Measurements from ENCODE around the gene TOX2.

Gene TOX2

DNA sequence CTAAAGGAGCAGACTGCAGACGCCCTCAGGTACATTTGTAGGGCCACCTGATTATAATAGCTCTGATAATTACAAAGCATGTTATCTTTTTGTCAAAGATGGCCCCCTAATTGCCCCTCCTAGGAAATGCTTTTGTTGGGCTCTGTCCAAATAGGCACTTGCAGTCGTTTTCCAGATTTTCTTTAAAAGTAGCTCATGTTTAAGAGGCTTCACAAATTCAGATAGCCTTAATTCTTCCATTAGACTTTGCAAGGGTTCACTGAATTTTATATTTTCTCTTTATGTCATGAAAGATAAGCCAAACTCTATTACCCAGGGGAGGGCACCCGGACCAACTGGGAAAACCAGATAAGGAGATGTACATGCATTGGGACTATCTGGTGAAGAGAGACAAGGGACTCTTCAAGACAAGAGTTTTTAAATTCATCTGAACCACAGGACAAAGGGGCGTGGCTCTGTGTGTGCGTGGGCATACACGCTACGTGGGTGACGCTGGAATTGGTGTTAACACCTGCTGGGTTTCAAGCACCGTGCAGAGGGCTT is 95.6 kb downstream of the TOX2 start:
- no peak for DNase-seq (ENCODE audit: low read depth)
- TF ChIP-seq, protein P1, sequence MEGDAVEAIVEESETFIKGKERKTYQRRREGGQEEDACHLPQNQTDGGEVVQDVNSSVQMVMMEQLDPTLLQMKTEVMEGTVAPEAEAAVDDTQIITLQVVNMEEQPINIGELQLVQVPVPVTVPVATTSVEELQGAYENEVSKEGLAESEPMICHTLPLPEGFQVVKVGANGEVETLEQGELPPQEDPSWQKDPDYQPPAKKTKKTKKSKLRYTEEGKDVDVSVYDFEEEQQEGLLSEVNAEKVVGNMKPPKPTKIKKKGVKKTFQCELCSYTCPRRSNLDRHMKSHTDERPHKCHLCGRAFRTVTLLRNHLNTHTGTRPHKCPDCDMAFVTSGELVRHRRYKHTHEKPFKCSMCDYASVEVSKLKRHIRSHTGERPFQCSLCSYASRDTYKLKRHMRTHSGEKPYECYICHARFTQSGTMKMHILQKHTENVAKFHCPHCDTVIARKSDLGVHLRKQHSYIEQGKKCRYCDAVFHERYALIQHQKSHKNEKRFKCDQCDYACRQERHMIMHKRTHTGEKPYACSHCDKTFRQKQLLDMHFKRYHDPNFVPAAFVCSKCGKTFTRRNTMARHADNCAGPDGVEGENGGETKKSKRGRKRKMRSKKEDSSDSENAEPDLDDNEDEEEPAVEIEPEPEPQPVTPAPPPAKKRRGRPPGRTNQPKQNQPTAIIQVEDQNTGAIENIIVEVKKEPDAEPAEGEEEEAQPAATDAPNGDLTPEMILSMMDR (conservative IDR thresholded peaks at IDR 0.05; ENCODE audit: low read length), result no peak
- no peak overlapping the region for H3K4me3 ChIP-seq (ENCODE audit: low read length)

DNA sequence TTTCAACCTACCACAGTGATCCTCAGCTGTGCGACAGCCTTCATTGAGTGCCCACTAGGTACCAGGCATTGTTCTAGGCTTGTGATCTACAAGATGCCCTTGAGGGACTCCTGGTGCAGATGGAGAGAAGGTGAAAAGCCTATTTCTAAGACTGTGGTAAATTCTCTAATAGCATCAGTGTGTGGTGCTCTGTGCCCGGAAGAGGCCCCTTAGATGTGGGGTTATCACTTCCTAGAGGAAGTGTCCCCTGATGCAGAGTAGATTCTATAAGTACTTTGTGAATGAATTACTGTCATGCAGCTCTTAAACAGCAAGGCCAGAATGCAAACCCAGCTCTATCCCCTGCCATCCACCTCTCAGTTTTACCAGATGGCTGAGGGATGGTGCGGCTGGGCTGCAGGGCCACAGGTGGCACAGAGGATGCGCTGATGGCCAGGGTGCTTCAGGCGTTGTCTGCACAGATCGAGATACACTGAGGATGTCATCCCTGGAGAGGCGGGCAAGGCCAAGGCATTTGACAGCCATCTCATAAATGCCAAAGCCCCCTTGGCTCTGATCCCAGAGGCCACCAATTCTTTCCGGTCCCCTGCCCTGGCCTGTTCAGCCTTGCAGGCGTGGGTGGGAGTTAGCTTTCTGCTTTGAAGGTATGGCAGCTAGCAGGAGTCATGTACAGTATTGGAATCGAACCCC is 96.7 kb downstream of the TOX2 start:
- DNase-seq (ENCODE audit: low read depth), result no peak
- no peak overlapping the region for H3K4me3 ChIP-seq (ENCODE audit: low read length)
- TF ChIP-seq, protein P1 (conservative IDR thresholded peaks at IDR 0.05; ENCODE audit: low read length), result no peak

- TF ChIP-seq, protein P1 (conservative IDR thresholded peaks at IDR 0.05; ENCODE audit: low read length), result no peak
- no peak overlapping the region for H3K4me3 ChIP-seq (ENCODE audit: low read length)
- no peak for DNase-seq (ENCODE audit: low read depth)
Observed at GRCh38 chr20:44012466-44013226, 98.0 kb downstream of the TOX2 start.

GRCh38 chr20:44014807-44015732 is 100.4 kb downstream of the TOX2 start:
- DNase-seq (ENCODE audit: low read depth), result no peak
- TF ChIP-seq, protein P1 (conservative IDR thresholded peaks at IDR 0.05; ENCODE audit: low read length), result no peak
- no peak overlapping the region for H3K4me3 ChIP-seq (ENCODE audit: low read length)

DNA sequence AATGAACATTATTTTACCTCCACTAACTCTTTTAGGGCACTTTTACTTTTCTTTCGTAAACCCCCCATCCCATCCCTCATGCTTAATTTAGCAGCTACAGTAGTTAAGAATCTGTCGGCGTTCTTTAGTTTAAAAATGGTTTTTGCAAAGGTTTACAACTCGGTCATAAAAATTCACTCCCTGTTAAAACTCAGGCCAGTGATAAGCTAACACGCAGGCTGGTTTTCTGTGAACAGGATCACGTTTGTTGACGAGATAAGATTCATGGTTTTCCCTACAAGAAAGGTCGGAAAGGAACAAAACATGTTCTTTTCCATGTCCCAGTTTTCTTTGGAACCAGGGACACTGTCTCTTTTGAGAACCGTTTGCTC is 101.1 kb downstream of the TOX2 start:
- TF ChIP-seq, protein P1 (conservative IDR thresholded peaks at IDR 0.05; ENCODE audit: low read length), result no peak
- no peak for DNase-seq (ENCODE audit: low read depth)
- H3K4me3 ChIP-seq (ENCODE audit: low read length), result no peak overlapping the region

DNA sequence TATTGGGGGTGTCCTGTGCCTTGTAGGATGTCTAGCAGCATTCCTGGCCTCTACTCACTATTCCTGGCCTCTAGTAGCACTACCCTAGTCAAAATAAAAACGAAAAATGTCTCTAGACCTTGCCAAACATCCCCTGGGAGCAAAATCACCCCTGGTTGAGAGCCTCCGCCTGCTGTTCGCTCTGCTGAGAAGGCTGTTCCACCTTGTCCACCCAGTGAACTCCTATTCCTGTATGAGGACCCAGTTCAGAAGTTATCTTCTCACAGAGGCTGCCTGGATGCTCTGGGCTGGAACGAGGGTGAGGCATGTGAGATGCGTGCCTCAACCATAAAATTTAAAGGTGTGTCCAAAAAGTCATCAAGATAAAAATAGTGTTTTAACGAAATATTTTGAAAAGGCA is 101.9 kb downstream of the TOX2 start:
- TF ChIP-seq, protein P1 (conservative IDR thresholded peaks at IDR 0.05; ENCODE audit: low read length), result no peak
- no peak for DNase-seq (ENCODE audit: low read depth)
- H3K4me3 ChIP-seq (ENCODE audit: low read length), result no peak overlapping the region

All from AG10803 (cell line).